NCI-H146 treated with DMSO at 0.1 percent for 48 hours (cell line): ENCODE results near the gene XRCC4.
"Not testable (repeated sequence)": the region's sequence is repeated elsewhere in the genome, so short reads cannot be mapped to it uniquely, and the experiment has no call there.

Experiments
- DNase-seq: peaks from one replicate; lab custom pipeline; 2025; ENCODE audit not compliant: unreplicated experiment; lab: John Stamatoyannopoulos, UW

The XRCC4 gene

GRCh38 chr5:83076742-83077661 lies at the start of gene XRCC4, which contains the start of gene TMEM167A:
Gene XRCC4 (plus strand): TSS chr5:83077547. CDS start chr5:83104920, 27,373 bp downstream.
Gene TMEM167A (minus strand): TSS chr5:83077394. CDS start chr5:83077323, 71 bp downstream.
- DNase-seq = peak; percentile 94

- no peak for DNase-seq
Observed at GRCh38 chr5:83029912-83030311, 47.4 kb upstream of the XRCC4 start.

GRCh38 chr5:83031381-83031780 lies 46.0 kb upstream of the XRCC4 start:
- DNase-seq = no peak

GRCh38 chr5:83034036-83034435 lies 43.3 kb upstream of the XRCC4 start:
- DNase-seq = no peak

GRCh38 chr5:83034528-83035207 lies 42.7 kb upstream of the XRCC4 start:
- DNase-seq = no peak

- no peak for DNase-seq
Observed at GRCh38 chr5:83035373-83036100, 41.8 kb upstream of the XRCC4 start.

GRCh38 chr5:83036991-83037575 lies 40.3 kb upstream of the XRCC4 start:
- DNase-seq = no peak

GRCh38 chr5:83038924-83039323 lies 38.4 kb upstream of the XRCC4 start:
- DNase-seq = no peak

- no peak for DNase-seq
Observed at GRCh38 chr5:83042507-83042906, 34.8 kb upstream of the XRCC4 start.

GRCh38 chr5:83044926-83045325 lies 32.4 kb upstream of the XRCC4 start:
- no peak for DNase-seq

GRCh38 chr5:83048277-83048676 lies 29.1 kb upstream of the XRCC4 start:
- no peak for DNase-seq

- no peak for DNase-seq
Observed at GRCh38 chr5:83048811-83049210, 28.5 kb upstream of the XRCC4 start.

GRCh38 chr5:83049370-83049885 lies 27.9 kb upstream of the XRCC4 start:
- no peak for DNase-seq

GRCh38 chr5:83050723-83051340 lies 26.5 kb upstream of the XRCC4 start:
- no peak for DNase-seq

GRCh38 chr5:83055166-83055565 lies 22.2 kb upstream of the XRCC4 start:
- no peak for DNase-seq

GRCh38 chr5:83058726-83059125 lies 18.6 kb upstream of the XRCC4 start:
- DNase-seq = no peak

GRCh38 chr5:83059341-83059740 lies 18.0 kb upstream of the XRCC4 start:
- DNase-seq = no peak

- DNase-seq = no peak
Observed at GRCh38 chr5:83066548-83067110, 10.7 kb upstream of the XRCC4 start.

- not testable (repeated sequence) for DNase-seq
Observed at GRCh38 chr5:83067377-83067776, 10.0 kb upstream of the XRCC4 start.
